IMR-90 (cell line): ENCODE data around the gene UPF1. TPM values are rescaled to one million over a fixed set of nuclear protein-coding genes. Genes with fewer than 3 reads are reported as not detected.

Experiments used
- ATAC-seq: fragments of 200-7000 bp; cut with Tn5 transposase; 2 replicates; pipeline ENCODE4 v1.9.1; 2020; ENCODE audit warnings: low read depth, mild to moderate bottlenecking, moderate library complexity
- BruUV-seq: library from RNA; stranded (reverse); fragments of 400-500 nt; replicated peaks from 2 replicates; lab custom pipeline; 2021; lab: Mats Ljungman, UMichigan
- CTCF ChIA-PET: fragments of 300-600 bp; formaldehyde crosslinking; extraction: SDS; loops from one replicate; lab custom pipeline; 2021; ENCODE audit warnings: antibody characterized with exemption; lab: Yijun Ruan, JAX
- POLR2A ChIA-PET: fragments of 300-600 bp; sonication (Branson Sonifier 250); formaldehyde crosslinking; loops from one replicate; lab custom pipeline; 2022; ENCODE audit warnings: antibody characterized with exemption; ENCODE audit not compliant: unreplicated experiment; lab: Charles Lee
- DNase-seq: peaks from one replicate; pipeline ENCODE4 v3.0.0; 2013
- H2AFZ ChIP-seq: replicated peaks from 2 replicates; pipeline ENCODE3; 2013; ENCODE audit warnings: low read length, mild to moderate bottlenecking; ENCODE audit not compliant: poor library complexity
- H2AK5ac ChIP-seq: 2 replicates; pipeline ENCODE4 v1.6.1; 2013; ENCODE audit warnings: low read depth, low read length, inconsistent platforms
- H2AK9ac ChIP-seq: replicated peaks from 2 replicates; pipeline ENCODE3; 2013; ENCODE audit warnings: mild to moderate bottlenecking, low read depth, low read length, moderate library complexity; ENCODE audit not compliant: poor library complexity
- H2BK120ac ChIP-seq: 2 replicates; pipeline ENCODE4 v1.6.1; 2013; ENCODE audit warnings: low read depth, low read length, inconsistent platforms
- H2BK15ac ChIP-seq: 3 replicates; pipeline ENCODE4 v1.6.1; 2013; ENCODE audit warnings: low read depth, low read length, inconsistent platforms
- H2BK20ac ChIP-seq: 2 replicates; pipeline ENCODE4 v1.6.1; 2013; ENCODE audit warnings: low read depth, mild to moderate bottlenecking, inconsistent platforms, low read length, moderate library complexity
- H2BK5ac ChIP-seq: 2 replicates; pipeline ENCODE4 v1.6.1; 2013; ENCODE audit warnings: mild to moderate bottlenecking, low read depth, low read length, inconsistent platforms; ENCODE audit not compliant: poor library complexity, severe bottlenecking
- H3K14ac ChIP-seq: replicated peaks from 2 replicates; pipeline ENCODE4 v1.6.1; 2013; ENCODE audit warnings: low read depth, low read length, inconsistent platforms
- H3K18ac ChIP-seq: 2 replicates; pipeline ENCODE4 v1.6.1; 2013; ENCODE audit warnings: low read depth, low read length, control low read depth
- H3K23ac ChIP-seq: 2 replicates; pipeline ENCODE4 v1.6.1; 2013; ENCODE audit warnings: low read depth, low read length, inconsistent platforms
- H3K27ac ChIP-seq: 2 replicates; pipeline ENCODE4 v1.5.1; 2013; ENCODE audit warnings: mild to moderate bottlenecking, control low read depth, low read length; ENCODE audit not compliant: insufficient read depth
- H3K27me3 ChIP-seq: 2 replicates; pipeline ENCODE4 v1.6.1; 2013; ENCODE audit warnings: low read length; ENCODE audit not compliant: control insufficient read depth, insufficient read depth
- H3K36me3 ChIP-seq: 2 replicates; pipeline ENCODE4 v1.6.1; 2013; ENCODE audit warnings: low read length, mixed read lengths; ENCODE audit not compliant: control insufficient read depth, insufficient read depth
- H3K4ac ChIP-seq: 2 replicates; pipeline ENCODE4 v1.6.1; 2013; ENCODE audit warnings: low read depth, low read length, inconsistent platforms
- H3K4me1 ChIP-seq: 2 replicates; pipeline ENCODE4 v1.6.1; 2013; ENCODE audit warnings: low read length, mixed read lengths; ENCODE audit not compliant: control insufficient read depth, insufficient read depth
- H3K4me2 ChIP-seq: 2 replicates; pipeline ENCODE4 v1.6.1; 2013; ENCODE audit warnings: low read depth, mild to moderate bottlenecking, control low read depth, low read length, moderate library complexity
- H3K4me3 ChIP-seq: 2 replicates; pipeline ENCODE4 v1.5.1; 2013; ENCODE audit warnings: low read depth, mild to moderate bottlenecking, control low read depth, low read length, moderate library complexity; ENCODE audit not compliant: insufficient read depth
- H3K56ac ChIP-seq: 2 replicates; pipeline ENCODE4 v1.6.1; 2013; ENCODE audit warnings: low read length, inconsistent platforms; ENCODE audit not compliant: insufficient read depth; ENCODE audit errors: extremely low read depth
- H3K79me1 ChIP-seq, 2 experiments: 2 replicates each; pipeline ENCODE4 v1.6.1; 2013; ENCODE audit warnings: low read length in 2 of 2, inconsistent platforms in 1 of 2, low read depth in 1 of 2
- H3K9ac ChIP-seq: 2 replicates; pipeline ENCODE4 v1.6.1; 2013; ENCODE audit warnings: low read depth, low read length, control low read depth
- H3K9me1 ChIP-seq: 2 replicates; pipeline ENCODE4 v1.6.1; 2013; ENCODE audit warnings: low read length, inconsistent platforms; ENCODE audit not compliant: insufficient read depth
- H3K9me3 ChIP-seq: 2 replicates; pipeline ENCODE4 v1.6.1; 2013; ENCODE audit warnings: low read length; ENCODE audit not compliant: control insufficient read depth, insufficient read depth
- H4K20me1 ChIP-seq: 2 replicates; pipeline ENCODE4 v1.6.1; 2013; ENCODE audit warnings: low read length, inconsistent platforms; ENCODE audit not compliant: insufficient read depth
- H4K5ac ChIP-seq: 2 replicates; pipeline ENCODE4 v1.6.1; 2013; ENCODE audit warnings: mild to moderate bottlenecking, low read depth, low read length, control low read depth
- H4K8ac ChIP-seq, 2 experiments: 2 replicates each; pipeline ENCODE4 v1.6.1; 2013; ENCODE audit warnings: low read depth in 2 of 2, low read length in 2 of 2, control low read depth in 1 of 2, inconsistent platforms in 1 of 2
- H4K91ac ChIP-seq: 2 replicates; pipeline ENCODE4 v1.6.1; 2013; ENCODE audit warnings: low read depth, low read length, inconsistent platforms; ENCODE audit not compliant: insufficient read depth
- BHLHE40 ChIP-seq: fragments of 150-350 bp; IDR thresholded peaks from 2 replicates; pipeline ENCODE4 v1.6.1; 2016; ENCODE audit warnings: mild to moderate bottlenecking, low read depth, low read length
- CEBPB ChIP-seq: IDR thresholded peaks from 2 replicates; pipeline ENCODE4 v1.6.1; 2012; ENCODE audit warnings: low read depth, low read length, improper control_type of control experiment
- CHD1 ChIP-seq: IDR thresholded peaks from 2 replicates; pipeline ENCODE4 v1.6.1; 2012; ENCODE audit warnings: low read depth, low read length, improper control_type of control experiment
- MAZ ChIP-seq: IDR thresholded peaks from 2 replicates; pipeline ENCODE4 v1.6.1; 2012; ENCODE audit warnings: low read depth, mild to moderate bottlenecking, low read length, improper control_type of control experiment, moderate library complexity, borderline replicate concordance
- MXI1 ChIP-seq: IDR thresholded peaks from 2 replicates; pipeline ENCODE4 v1.6.1; 2012; ENCODE audit warnings: low read depth, mild to moderate bottlenecking, low read length, moderate library complexity, borderline replicate concordance
- NFE2L2 ChIP-seq: fragments of 150-350 bp; IDR thresholded peaks from 2 replicates; pipeline ENCODE4 v1.6.1; 2016; ENCODE audit warnings: low read depth, mild to moderate bottlenecking, low read length
- POLR2A ChIP-seq: IDR thresholded peaks from 2 replicates; pipeline ENCODE4 v1.6.1; 2012; ENCODE audit warnings: mild to moderate bottlenecking, low read depth, low read length
- RAD21 ChIP-seq: IDR thresholded peaks from 2 replicates; pipeline ENCODE4 v1.6.1; 2012; ENCODE audit warnings: low read length, improper control_type of control experiment
- RCOR1 ChIP-seq: IDR thresholded peaks from 2 replicates; pipeline ENCODE4 v1.6.1; 2012; ENCODE audit warnings: mild to moderate bottlenecking, low read length, improper control_type of control experiment; ENCODE audit not compliant: insufficient replicate concordance
- RFX5 ChIP-seq: IDR thresholded peaks from 2 replicates; pipeline ENCODE4 v1.8.0; 2012; ENCODE audit warnings: low read depth, mild to moderate bottlenecking, low read length, moderate library complexity
- SMC3 ChIP-seq: fragments of 150-350 bp; IDR thresholded peaks from 2 replicates; pipeline ENCODE4 v1.6.1; 2016; ENCODE audit warnings: low read depth, mild to moderate bottlenecking, antibody characterized with exemption, low read length, moderate library complexity
- WGBS, 2 experiments: methylation state at CpG; one replicate each; pipeline versions ENCODE4 v1.1.5 to v1.1.7; 2013; ENCODE audit warnings: missing lambda C conversion rate in 2 of 2; ENCODE audit not compliant: insufficient read length in 1 of 2; ENCODE audit errors: extremely low coverage in 2 of 2; 5-methylcytosine and 5-hydroxymethylcytosine counted together
- dilution Hi-C: fragments of 300-500 bp; cut with HindIII; formaldehyde crosslinking; loops from one replicate; pipeline ENCODE4 v1.14.3; 2018; ENCODE audit warnings: low sequenced_read_pairs; ENCODE audit not compliant: unreplicated experiment
- in situ Hi-C: fragments of 300-500 bp; cut with MboI; formaldehyde crosslinking; loops from 3 replicates; pipeline ENCODE4 v1.14.3; 2019; ENCODE audit warnings: low sequenced_read_pairs, inconsistent platforms, mixed read lengths
- intact Hi-C: fragments of 100-400 bp; cut with micrococcal nuclease; formaldehyde crosslinking; loops from 2 replicates; pipeline ENCODE4 v1.10.0; 2022
- polyA plus RNA-seq, 3 experiments: library from polyadenylated mRNA; depleted of rRNA; stranded (reverse); fragments of >200 nt; gene quantifications; 2 replicates each; pipeline ENCODE4 v1.2.3, GENCODE V29; 2012; ENCODE audit warnings: low replicate concordance in 1 of 3
- total RNA-seq: library from RNA; depleted of rRNA; stranded (reverse); fragments of >200 nt; gene quantifications from 2 replicates; pipeline ENCODE4 v1.2.3, GENCODE V29; 2012
- TF ChIP-seq, protein P1 (sequence below): fragments of 150-350 bp; IDR thresholded peaks from 2 replicates; pipeline ENCODE4 v1.6.1; 2016; ENCODE audit warnings: low read depth, mild to moderate bottlenecking, low read length, moderate library complexity, borderline replicate concordance
- TF ChIP-seq, protein P2 (sequence below): fragments of 150-350 bp; IDR thresholded peaks from 2 replicates; pipeline ENCODE4 v1.6.1; 2017; ENCODE audit warnings: mild to moderate bottlenecking, antibody characterized with exemption, low read length, low read depth
- TF ChIP-seq, protein P3 (sequence below): conservative IDR thresholded peaks from 2 replicates; pipeline ENCODE4 v1.5.1; 2012; ENCODE audit warnings: mild to moderate bottlenecking, low read depth, low read length, improper control_type of control experiment

The UPF1 gene
- total and polyA plus RNA-seq, 2 of the 4 experiments (the other 2 are of a cell fraction) = 31.2 to 50.3 TPM

DNA sequence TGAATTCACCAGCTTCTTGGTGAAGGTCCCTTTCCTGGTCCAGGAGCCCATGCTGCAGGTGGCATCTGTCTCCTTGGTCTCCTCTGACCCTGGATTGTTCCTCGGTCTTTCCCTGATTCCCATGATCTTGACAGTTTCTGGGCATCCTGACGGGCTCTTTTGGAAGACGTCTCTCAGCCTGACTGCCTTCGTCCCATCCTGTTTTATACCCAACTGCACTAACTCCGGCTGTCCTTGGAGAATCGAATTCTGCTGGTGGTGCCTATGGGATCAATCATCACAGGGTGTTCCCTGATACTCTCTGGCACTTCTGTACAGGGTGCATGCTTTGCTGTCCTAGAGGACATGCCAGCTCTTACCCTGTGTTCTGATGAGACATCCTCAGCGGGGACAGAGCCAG, 45.1 kb downstream of the UPF1 start:
- no peak overlapping the region for H2BK20ac ChIP-seq
- ChIA-PET POLR2A (no interaction called here), CTCF (no interaction called here)
- H3K4ac ChIP-seq = no peak overlapping the region
- H4K20me1 ChIP-seq = no peaks in the 10 kb centered on the region; the same call in 1 of the 2 replicates
- H3K36me3 ChIP-seq = peaks cover 3% of the 10 kb centered on the region; the same call in 1 of the 2 replicates
- no peak overlapping the region for H4K8ac ChIP-seq
- H4K5ac ChIP-seq = no peak overlapping the region
- intact Hi-C loops (no loop called here), dilution Hi-C loops (no loop called here), in situ Hi-C loops (no loop called here)
- H3K4me2 ChIP-seq = no peak overlapping the region
- H3K27me3 ChIP-seq = no peaks in the 10 kb centered on the region
- no peak overlapping the region for H3K56ac ChIP-seq
- H3K9me1 ChIP-seq = no peaks in the 10 kb centered on the region; the same call in 1 of the 2 replicates
- TF ChIP-seq, protein P1, sequence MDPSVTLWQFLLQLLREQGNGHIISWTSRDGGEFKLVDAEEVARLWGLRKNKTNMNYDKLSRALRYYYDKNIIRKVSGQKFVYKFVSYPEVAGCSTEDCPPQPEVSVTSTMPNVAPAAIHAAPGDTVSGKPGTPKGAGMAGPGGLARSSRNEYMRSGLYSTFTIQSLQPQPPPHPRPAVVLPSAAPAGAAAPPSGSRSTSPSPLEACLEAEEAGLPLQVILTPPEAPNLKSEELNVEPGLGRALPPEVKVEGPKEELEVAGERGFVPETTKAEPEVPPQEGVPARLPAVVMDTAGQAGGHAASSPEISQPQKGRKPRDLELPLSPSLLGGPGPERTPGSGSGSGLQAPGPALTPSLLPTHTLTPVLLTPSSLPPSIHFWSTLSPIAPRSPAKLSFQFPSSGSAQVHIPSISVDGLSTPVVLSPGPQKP = no peak
- no peak for TF ChIP-seq MXI1
- no peak for TF ChIP-seq CEBPB
- no peak for TF ChIP-seq MAZ
- no peak for TF ChIP-seq RFX5
- TF ChIP-seq RCOR1 = no peak
- TF ChIP-seq NFE2L2 = no peak
- TF ChIP-seq SMC3 = no peak
- no peak for TF ChIP-seq BHLHE40
- TF ChIP-seq RAD21 = no peak
- no peak for TF ChIP-seq POLR2A
- no peak for TF ChIP-seq CHD1
- TF ChIP-seq, protein P2, sequence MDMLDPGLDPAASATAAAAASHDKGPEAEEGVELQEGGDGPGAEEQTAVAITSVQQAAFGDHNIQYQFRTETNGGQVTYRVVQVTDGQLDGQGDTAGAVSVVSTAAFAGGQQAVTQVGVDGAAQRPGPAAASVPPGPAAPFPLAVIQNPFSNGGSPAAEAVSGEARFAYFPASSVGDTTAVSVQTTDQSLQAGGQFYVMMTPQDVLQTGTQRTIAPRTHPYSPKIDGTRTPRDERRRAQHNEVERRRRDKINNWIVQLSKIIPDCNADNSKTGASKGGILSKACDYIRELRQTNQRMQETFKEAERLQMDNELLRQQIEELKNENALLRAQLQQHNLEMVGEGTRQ = no peak
- TF ChIP-seq, protein P3, sequence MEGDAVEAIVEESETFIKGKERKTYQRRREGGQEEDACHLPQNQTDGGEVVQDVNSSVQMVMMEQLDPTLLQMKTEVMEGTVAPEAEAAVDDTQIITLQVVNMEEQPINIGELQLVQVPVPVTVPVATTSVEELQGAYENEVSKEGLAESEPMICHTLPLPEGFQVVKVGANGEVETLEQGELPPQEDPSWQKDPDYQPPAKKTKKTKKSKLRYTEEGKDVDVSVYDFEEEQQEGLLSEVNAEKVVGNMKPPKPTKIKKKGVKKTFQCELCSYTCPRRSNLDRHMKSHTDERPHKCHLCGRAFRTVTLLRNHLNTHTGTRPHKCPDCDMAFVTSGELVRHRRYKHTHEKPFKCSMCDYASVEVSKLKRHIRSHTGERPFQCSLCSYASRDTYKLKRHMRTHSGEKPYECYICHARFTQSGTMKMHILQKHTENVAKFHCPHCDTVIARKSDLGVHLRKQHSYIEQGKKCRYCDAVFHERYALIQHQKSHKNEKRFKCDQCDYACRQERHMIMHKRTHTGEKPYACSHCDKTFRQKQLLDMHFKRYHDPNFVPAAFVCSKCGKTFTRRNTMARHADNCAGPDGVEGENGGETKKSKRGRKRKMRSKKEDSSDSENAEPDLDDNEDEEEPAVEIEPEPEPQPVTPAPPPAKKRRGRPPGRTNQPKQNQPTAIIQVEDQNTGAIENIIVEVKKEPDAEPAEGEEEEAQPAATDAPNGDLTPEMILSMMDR = no peak
- BruUV-seq = no TSS peak
- H3K4me1 ChIP-seq = no peaks in the 10 kb centered on the region
- no peak overlapping the region for H3K9ac ChIP-seq
- no peaks in the 10 kb centered on the region for H3K79me1 ChIP-seq
- no peak overlapping the region for H3K14ac ChIP-seq
- WGBS, 2 experiments = 93% methylated on average over 4 of the region's 7 CpGs; no CpG with 5 or more reads in 1 of the 2 experiments
- H2AK9ac ChIP-seq = no peak overlapping the region
- peaks cover 6% of the 10 kb centered on the region; the same call in 1 of the 2 replicates for H3K9me3 ChIP-seq
- H2BK15ac ChIP-seq = no peak overlapping the region
- no peak overlapping the region for H4K91ac ChIP-seq
- no peak for ATAC-seq
- H3K23ac ChIP-seq = no peak overlapping the region
- H2BK5ac ChIP-seq = no peak overlapping the region
- H2BK120ac ChIP-seq = no peak overlapping the region
- no peak overlapping the region for H3K18ac ChIP-seq
- H3K27ac ChIP-seq = no peak overlapping the region
- H2AFZ ChIP-seq = no peak overlapping the region
- DNase-seq = no peak
- H2AK5ac ChIP-seq = no peak overlapping the region
- H3K4me3 ChIP-seq = no peak overlapping the region
